GM12865 (cell line): ENCODE results near the gene SAG.

Experiments used
- DNase-seq: peaks from one replicate; pipeline ENCODE4 v3.0.0; 2010; ENCODE audit warnings: low read depth
- H3K4me3 ChIP-seq: 2 replicates; pipeline ENCODE4 v1.5.1; 2011; ENCODE audit warnings: mild to moderate bottlenecking, low read depth, low read length, control low read depth
- CTCF ChIP-seq: IDR thresholded peaks from 2 replicates; pipeline ENCODE4 v1.5.1; 2011; ENCODE audit warnings: low read length, control low read depth, low read depth, inconsistent platforms; ENCODE audit not compliant: insufficient read depth; ENCODE audit errors: missing control alignments

Gene SAG

GRCh38 chr2:233353101-233353768, 45.6 kb downstream of the SAG start:
- no peak for TF ChIP-seq CTCF
- peak overlapping the region; percentile 57 for H3K4me3 ChIP-seq
- DNase-seq, result no peak

- peak within 1 kb of the TSS; percentile 72 for H3K4me3 ChIP-seq
- TF ChIP-seq CTCF, result peak; percentile 51
- DNase-seq, result peak; percentile 88
Observed at GRCh38 chr2:233353769-233354499, 46.3 kb downstream of the SAG start, which contains the start of gene DGKD. Gene DGKD, plus strand, starts transcription at chr2:233354494. Its CDS starts 25 bp downstream, at chr2:233354519.

- peak overlapping the region; percentile 72 for H3K4me3 ChIP-seq
- no peak for DNase-seq
- no peak for TF ChIP-seq CTCF
Observed at GRCh38 chr2:233354500-233354924, 46.9 kb downstream of the SAG start.

GRCh38 chr2:233354971-233355574, 47.5 kb downstream of the SAG start:
- DNase-seq, result peak; percentile 27
- TF ChIP-seq CTCF, result no peak
- H3K4me3 ChIP-seq, result peak overlapping the region; percentile 72

- TF ChIP-seq CTCF, result no peak
- peak overlapping the region; percentile 72 for H3K4me3 ChIP-seq
- DNase-seq, result no peak
Observed at GRCh38 chr2:233355916-233356315, 48.3 kb downstream of the SAG start.

- H3K4me3 ChIP-seq, result peak overlapping the region; percentile 72
- DNase-seq, result peak; percentile 44
- TF ChIP-seq CTCF, result no peak
Observed at GRCh38 chr2:233356546-233357308, 49.1 kb downstream of the SAG start.
